Activated CD8-positive, alpha-beta memory T cell treated with anti-CD3 and anti-CD28 coated beads for 24 hours (primary cell): ENCODE results near the gene FREY1.

Source experiments
- DNase-seq: peaks from one replicate; pipeline ENCODE4 v3.0.0-alpha.2; 2020

The FREY1 gene, protein sequence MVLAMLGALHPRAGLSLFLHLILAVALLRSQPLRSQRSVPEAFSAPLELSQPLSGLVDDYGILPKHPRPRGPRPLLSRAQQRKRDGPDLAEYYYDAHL

DNA sequence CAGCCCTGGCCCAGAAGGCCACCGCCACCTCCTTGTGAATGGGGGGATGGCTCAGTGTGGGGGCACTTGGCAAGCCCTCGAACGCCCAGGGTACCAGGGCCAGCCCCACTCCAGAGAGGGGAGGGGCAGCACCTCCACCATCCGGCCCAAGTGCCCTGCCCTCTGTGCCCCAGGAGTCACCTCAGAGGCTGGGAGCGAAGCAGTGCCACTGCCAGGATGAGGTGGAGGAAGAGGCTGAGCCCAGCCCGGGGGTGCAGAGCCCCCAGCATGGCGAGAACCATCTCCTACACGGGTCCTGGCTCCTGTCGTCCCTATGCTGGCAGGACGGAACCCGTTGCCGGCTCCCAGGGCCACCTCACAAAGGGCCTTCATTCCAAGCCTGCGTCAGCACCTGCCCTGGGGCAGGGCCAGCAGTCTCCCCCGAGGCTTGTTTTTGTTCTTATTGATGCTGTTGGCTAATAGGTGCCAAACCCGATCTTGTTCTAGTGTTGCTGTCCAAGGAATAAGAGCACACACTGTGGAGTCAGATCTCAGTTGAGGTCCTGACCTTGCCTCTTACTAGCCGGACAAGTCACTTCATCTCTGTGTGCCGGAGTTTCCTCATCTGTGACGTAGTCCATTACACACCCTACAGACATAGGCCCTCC, at the start of gene FREY1:
Gene FREY1, minus strand, starts transcription at position 307 of the 647 bp plus-strand sequence. Its CDS starts 26 bp downstream, at position 281.
- no peak for DNase-seq

DNA sequence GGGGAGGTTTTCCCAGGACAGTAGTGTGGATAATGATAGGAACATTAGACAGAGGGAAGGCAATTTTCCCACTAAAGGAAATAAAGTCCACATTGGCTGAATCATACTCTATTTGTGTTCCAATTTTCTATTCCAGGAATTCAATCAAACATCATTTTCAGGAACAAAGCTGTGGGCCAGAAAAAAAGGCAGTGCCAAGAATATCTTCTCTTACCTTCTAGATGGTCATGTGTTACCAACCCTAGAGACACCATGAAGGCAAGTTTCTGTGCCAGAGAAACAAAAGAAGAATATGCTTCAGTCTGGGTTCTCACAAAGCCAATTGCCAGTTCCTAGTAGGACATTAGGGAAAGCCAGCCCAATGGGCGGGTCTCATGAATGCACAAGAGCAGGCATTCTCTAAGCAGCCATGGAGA, 42.9 kb upstream of the FREY1 start:
- no peak for DNase-seq

DNA sequence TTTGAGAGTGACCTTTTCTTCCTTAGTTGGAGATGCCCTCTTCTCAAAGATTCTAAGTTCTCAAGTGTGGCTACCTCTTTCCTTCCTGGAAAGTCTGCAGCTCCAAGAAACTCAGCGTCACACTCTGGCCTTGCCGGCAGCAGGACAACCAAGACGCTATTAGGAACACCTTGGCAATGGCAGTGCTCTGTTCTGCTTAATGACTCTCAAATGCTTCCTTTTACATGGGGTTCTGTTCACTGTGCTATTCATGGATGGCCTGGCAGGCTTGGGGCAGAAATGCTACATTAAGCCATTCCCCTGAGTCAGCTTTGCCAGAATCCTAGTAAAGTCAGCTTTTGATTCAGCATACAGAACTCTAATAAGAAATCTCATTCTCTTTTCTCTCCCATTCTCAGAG, 41.3 kb upstream of the FREY1 start:
- no peak for DNase-seq

DNA sequence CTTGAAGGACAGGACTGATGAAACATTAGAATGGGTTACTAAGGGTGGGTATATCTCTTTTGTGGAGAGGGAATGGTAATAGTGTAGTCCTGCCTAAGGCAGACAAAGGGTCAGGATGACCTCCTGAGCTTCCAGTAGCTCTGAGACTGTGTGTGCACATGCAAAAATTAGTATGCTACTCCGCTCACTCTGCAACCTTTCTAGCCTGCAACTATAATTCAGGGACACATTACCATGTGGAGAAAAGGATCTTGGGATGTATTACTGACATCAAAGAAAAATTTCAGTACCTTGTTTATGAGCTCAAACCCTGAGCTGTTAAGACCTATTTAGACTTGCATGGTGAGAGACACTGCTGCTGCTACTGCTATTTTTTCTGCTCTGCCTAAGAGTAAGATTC, 40.8 kb upstream of the FREY1 start:
- DNase-seq = no peak

DNA sequence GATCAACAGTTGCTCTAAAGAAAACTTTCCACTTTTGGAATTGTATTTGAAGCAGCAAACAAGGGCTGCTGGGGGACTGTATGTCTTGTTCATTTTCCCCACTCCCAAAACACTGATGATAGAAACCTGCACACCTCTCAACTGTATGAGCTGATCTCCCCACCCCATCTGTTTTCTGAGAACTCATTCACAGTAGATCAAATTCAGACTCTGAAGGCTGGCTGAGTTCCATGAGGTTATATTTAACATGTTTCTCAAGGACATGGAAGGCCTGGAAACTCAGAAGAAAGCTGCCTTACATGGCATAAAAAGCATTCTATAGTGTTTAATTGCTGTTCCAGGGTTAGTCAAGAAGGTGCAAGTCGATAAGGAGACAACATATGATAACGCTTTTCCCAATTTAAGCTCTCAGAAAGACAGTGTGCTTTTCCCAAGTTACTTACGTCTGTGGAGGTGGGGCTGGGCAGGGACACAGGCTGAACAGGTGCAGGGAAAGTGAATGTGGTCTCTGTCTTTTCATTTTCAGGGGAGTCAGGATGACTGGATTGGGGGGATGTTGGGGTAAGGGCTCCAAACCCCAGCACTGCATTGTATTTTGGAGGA, 38.4 kb upstream of the FREY1 start:
- no peak for DNase-seq

DNA sequence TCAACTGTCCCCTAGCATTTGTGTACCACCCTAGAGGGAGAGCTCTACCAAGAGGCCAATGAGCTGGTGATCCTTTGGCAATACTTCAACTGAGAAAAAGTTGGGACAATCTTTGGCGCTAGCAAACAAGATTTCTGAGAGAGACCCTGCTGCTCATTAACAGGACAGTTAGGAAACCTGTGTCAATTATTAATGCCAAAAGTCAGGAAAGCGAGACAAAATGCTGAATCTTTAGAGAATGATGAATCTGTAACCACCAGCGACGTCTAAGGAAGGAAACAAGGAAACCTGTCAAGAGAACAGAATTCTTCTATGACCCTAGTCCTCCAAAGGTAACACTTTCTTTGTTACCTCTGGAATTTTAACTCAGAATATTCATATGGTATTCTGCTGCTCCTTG, 35.3 kb upstream of the FREY1 start:
- no peak for DNase-seq

DNA sequence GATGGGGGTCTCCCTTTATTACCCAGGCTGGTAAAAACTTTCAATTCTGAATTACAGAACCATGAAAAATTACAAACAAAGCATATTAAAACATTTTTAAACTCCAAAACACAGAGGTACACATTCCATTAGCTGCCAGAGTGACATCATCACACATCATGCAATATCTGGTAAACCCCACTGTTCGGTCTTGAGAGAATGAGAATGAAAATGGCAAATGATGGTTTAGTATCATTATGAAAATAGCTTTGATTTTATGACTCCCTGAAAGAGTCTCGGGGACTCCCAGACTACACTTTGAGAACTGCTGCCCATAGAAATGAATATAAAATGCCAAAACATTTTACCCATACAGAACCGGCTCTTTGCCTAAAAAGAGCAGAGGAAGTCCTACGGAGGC, 34.2 kb upstream of the FREY1 start:
- no peak for DNase-seq

DNA sequence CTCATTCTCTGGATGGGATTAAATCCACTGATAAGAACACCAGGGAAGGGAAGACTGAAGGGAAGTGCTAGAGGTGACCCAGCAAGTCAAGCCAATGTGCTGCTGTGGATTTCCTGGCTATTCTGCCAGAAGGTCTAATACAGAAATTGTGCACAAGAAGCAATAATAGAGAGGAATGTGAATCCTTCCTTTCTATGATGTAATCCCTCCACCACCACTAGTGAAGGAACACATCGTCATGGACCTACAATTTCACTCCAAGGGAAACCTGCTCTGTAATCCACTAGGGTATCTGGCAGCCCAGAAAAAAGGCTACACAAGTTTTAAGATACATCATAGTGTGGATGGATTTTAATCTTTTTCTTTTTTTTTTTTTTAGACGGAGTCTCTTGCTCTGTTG, 32.8 kb upstream of the FREY1 start:
- no peak for DNase-seq

DNA sequence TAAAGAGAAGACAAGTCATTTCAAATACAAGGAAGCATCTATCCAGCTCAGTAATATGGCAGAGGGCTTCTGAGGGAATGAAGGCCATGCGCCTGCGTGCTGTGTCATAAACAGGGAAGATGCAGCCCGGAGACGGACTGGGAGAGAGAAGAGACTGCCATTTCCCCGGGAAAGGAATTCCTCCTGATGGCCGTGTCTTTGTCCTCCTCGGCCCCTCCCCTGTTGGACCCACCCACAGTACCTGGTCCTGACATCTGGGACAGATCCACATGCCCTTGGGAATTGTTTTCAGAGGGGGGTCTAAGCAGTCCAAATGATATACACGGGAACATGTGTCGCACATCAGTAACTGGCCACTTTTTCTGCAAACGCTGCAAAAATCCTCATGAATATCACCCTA, 30.8 kb upstream of the FREY1 start:
- no peak for DNase-seq

DNA sequence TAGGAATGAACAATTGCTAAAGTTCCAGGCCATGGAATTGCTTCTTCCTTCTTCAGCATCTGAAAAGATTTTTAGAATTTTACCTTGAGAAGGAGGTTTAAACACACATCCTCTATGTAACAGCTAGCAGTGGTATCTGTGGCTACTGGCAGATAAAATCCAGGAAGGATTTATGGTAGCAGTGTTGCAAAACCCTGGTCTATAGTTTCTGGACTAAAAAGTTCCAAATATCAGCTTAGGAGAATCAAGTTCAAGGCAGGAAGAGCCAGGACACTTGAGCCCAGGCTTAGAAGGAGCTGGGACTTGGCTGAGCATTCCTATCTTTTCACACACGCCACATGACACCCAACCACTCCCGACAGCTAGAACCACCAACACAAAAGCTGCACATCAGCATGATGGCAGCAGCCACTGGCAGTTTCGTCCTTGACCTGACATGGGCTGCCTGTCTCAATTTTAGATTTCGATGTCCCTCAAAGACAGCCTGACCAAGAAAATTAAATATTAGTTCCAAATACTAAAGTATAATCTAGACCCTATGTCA, 29.5 kb upstream of the FREY1 start:
- no peak for DNase-seq

DNA sequence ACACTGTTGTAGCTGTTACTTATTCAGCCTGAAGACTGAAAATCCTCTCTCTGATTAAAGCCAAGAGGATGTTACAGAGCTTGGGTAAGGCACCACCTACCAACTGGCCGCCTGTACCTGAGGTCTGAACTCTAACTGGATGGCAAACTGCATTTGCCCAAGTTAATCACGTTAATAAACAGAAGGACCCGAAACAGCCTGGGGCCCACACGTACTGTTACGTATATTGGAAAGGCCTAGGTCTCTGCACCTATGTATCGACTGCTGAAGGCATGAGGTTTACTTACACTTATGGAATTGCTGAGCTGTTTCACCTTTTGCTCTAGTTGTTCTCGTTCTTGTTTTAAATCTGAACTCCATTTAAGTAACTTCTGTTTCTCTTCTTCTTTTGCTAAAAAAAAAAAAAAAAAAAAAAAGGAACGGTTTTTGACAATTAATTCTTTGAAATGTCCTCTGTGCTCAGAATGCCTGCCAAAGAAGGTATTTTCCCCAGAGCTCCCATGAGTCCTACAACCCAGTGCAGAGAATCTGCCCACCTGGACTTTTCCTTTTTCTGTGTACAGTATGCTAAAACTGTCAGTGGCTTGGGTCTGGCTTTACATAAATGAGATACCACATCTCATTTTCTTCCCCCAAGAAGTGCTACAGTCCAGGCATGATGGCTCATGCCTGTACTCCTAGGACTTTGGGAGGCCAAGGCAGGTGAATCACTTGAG, 28.4 kb upstream of the FREY1 start:
- no peak for DNase-seq

DNA sequence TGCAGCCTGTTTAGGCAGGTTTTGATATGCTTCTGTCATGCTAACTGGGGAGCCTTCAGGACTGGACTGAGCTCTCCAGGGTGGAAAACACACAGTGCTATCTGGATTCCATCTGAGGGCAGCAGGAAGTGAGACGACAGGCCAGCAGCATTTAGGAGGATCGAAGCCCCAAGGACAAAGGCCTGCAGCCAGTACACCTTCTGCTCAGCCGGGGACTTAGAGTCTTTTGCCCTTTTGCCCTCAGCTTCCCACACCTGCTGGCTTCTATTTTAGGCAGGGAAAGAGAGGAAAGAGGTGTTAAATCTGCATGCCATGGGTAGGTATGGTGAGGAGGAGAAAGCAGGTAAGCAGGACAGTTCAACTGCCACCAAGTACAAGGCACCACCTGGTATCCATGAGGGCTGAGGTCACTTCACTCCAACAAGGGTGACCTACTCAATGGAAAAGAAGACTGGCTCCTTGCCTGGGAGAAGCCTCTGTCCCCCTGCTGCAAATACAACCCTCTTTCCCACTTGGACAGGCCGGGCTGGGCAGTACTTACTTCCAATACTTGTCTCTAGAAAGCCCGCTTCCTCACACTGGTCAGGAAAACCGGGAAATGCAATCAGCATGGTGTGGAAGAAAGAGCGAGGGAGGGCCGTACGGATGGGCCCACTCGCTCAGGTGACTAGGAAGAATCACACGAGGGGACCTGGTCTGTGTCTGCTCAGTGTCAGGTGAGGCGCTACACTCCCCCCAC, 27.7 kb upstream of the FREY1 start:
- DNase-seq = no peak

DNA sequence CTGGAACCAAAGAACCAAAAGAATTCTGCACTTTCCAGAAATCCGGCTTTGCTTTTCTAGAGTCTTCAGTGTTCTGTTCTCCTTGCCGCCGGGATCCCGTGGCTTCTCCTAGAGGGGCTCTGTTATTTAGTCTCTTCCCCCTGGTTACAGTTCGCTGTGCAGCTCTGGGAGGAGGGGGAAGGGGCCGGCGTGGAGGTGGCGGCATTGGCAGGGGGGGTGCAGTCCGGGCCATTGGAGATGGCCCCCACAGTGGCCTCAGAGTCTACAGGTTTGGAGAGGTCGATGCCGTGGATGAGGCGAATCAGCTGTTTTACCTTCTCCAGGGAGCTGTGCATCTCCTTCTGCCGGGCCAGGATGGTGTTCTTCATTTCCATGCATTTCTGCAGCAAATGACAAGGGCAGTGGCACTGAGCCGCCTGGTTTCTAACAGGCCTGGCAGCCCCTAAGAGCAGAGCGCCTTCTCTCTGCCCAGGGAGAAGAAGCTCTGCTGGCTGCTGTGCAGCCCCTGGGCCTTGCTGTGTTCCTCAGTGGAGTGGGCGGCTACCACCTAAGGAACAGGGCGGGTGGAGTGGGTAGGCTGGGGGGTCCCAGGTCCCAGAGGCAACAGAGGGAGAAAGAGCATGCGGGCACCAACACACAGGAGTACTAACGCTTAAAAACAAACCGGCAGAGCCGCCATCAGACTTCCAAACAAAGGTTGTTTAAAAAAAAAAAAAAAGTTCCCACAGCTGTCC, 26.9 kb upstream of the FREY1 start:
- no peak for DNase-seq

DNA sequence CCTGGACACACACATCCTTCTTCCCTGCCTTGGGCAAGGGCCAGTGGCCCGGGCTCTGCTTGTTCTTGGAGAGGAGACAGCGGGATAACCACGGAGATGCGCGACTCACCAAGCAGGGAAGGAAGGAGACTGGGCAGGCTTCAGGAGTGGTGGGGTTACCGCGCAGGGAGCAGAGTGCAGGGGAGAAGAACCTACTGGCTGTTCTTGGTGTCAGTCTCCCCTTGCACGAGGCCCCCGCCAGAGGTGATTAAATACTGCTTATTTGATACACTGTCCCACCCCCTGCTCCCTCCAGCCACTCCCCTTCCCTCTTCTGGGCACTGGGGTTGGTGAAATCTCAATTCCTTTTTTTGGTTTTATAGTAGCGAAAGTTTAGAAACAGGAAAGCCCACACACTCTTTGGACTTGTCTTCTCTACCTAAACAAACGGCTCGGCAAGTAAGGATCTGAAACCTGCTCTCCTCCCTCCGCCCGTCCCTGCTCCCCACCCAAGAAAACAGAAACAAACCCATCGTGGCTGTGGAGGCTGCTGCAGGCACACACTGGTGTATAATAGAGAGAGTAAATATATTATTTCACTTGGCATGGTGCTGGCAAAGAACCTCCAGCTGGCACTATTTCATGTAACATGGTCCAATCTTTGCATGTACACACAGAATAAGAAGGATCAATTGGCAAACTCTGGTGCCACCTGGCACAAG, 26.2 kb upstream of the FREY1 start:
- no peak for DNase-seq

DNA sequence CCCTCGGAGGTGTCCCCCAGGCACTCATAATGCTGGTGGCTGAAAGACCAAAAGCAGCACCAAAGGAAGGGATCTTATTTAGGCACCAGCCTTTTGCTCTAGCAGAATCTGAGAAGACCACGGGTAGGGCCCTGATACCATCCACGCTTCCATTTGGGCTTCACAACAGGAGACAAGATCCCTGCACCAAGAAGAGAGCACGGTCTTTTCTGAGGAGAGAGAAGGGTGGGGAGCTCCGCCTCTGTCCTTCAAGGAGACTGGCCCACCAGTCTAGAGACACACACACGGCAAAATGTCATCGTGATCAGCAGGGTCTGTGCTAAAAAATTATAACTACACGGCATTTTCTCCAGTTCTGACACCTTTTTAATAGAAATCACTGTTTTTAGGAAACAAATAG, 25.1 kb upstream of the FREY1 start:
- no peak for DNase-seq

DNA sequence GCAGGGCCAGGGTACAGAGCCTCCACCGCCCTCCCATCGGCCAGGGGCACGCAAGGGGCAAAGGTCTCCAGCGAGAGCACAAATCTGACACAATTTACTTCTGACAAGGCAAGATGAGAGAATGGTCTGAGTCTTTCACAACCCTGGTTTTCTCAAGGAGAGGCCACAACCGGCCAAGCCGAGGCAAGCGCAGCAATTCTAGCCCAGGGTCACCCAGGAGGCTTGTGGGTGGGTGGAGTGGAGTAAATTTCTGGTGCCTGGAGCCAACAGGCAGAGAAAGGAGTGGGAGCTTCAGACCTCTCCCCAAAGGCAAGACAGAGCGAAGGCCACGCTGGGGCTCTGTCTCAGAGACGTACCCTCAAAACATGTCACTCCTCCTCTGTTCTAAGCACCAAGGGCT, 24.7 kb upstream of the FREY1 start:
- no peak for DNase-seq

DNA sequence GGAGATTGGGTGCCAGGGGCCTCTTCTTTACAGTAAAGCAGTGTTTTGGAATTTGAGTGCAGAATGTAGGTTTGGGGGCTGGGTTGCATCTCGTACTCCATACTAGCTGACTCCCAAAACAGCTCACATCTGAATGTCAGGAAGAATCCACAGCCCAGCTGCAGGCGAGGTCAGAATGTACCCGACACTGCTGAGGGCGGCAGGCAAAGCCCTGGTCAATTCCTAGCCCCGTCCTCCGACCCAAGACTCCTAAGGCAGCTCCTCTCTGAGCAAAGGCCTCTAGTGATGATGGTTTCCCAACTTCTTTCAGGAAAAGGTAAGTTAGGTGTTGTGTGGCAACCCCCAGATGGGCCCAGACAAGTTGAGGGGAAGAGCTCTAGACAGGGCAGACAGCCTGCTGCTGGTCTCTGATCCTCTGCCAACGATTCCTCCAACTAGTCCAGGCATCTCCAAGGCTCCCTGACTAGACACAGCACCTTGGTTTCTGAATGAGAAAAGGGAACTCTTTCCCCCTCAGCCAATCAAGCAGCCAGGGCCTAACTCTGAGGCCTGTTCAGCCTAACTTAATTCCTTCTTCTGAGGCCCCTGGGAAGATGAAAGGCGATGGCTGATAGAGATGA, 24.0 kb upstream of the FREY1 start:
- DNase-seq = no peak

DNA sequence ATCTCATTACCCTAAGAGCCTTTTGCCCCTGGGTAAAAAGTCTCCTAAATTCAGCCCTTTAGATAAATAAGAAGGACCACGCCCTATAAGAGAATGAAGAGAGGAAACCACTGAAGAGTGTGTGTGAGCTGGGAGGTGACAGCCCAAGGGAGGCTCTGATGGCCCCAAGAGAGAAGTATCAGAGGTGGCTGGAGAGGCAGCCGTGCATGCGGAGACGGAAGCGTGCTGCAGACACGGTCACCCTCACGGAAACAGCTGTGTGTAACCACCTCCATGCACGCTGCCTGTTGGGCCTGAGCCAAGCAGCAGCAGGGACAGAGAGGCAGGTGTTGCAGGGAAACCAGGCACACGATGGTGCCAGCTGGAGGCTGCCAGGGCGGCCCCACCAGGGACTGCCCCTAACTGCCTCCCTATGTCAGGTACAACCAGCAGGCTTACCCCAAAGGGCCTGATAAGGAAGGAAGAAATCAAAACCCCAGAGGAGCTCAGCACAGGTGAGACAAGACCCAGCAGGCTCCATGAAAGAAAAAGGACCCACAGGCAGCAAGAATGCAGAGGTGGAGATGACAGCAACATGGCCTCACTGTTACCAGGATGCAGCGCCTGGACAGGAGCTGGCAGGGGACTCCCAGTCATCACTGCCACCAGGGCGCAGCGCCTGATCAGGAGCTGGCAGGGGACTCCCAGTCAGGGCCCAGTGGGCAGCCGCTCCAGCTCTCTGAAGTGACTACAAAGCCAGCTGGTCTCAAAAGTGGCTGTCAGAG, 23.1 kb upstream of the FREY1 start:
- DNase-seq = peak; percentile 67

DNA sequence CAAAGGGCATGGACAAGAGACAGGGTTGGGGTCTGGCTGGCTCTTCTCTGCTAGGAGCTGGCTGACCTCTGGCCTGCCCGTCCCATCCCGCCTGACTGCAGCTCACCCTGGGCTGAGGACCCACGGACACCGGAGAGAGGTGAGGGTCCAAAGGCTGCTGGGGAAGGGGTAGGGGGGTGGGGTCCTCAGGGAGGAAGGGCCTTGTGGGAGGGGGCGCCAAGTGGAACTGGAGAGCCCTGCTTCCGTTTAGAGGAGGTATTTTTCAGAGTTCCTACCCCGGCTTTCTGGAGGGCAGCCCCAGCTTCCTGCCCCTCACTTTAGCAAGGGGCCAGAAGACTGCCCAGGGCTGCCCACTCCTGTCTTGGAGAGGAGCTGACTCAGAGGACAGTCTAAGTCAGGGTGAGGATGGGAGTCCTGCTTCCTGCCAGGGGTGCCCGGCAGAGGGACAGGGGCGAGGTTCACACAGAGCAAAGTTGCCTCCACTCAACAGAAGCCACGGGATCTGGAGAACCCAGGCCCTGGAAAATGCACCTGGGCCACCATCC, 22.5 kb upstream of the FREY1 start:
- DNase-seq = peak; percentile 59

DNA sequence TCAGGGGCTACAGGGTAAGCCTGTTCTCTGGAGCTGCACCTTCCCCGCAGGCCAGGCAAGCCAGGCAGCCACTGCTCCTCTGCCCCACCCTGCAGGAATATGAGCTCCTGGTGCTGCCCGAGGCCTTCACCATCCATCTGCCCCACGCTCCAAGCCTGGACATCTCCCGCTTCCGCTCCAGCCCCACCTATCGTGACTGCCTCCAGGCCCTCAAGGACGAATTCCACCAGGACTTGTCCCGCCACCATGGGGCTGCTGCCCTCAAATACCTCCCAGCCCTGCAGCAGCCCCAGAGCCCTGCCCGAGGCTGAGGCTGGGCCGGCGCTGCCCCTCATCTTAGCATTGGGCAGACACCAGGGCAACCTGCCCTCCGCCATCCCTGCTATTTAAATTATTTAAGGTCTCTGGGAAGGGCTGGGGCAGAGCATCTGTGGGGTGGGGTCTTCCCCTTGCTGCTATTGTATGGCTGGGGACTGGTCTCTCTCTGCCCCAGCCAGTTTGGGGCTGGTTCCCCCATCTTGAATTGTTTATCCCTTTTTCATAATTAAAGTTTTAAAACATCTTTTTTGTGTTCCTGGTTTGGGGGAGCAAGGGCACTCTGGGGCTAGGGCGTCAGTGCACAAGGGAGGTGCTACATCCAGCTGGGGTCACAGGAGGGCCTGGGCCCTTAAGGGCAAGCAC, 21.6 kb upstream of the FREY1 start:
- no peak for DNase-seq
